HEK293 (cell line): Measurements from ENCODE around the gene FYTTD1.
A peak's percentile ranks its signal among the peaks of the same experiment; 100 is the strongest.

ENCODE experiments used
- CTCF ChIA-PET: fragments of 350-600 bp; formaldehyde crosslinking; extraction: SDS; loops from one replicate; lab custom pipeline; 2021; ENCODE audit warnings: antibody characterized with exemption; lab: Yijun Ruan, JAX
- POLR2A ChIA-PET: fragments of 300-600 bp; formaldehyde crosslinking; extraction: SDS; loops from one replicate; lab custom pipeline; 2020; ENCODE audit warnings: antibody characterized with exemption, inconsistent platforms; lab: Yijun Ruan, JAX
- H3K27ac ChIP-seq: fragments of 200-500 bp; sonication (Bioruptor generic); 2 replicates; pipeline ENCODE4 v1.5.1; 2014; ENCODE audit warnings: low read depth, low read length, control low read depth, inconsistent platforms; ENCODE audit errors: extremely low read depth
- H3K36me3 ChIP-seq, 2 experiments: fragments of 200-500 bp in 1 of 2; sonication (Bioruptor generic) in 1 of 2; 1 replicate in 1 of 2; 2 replicates in 1 of 2; pipeline ENCODE4 v1.5.1; 2014 to 2017; ENCODE audit warnings: inconsistent platforms in 2 of 2, low read length in 2 of 2; ENCODE audit not compliant: control insufficient read depth in 2 of 2, insufficient read depth in 1 of 2
- H3K4me1 ChIP-seq: fragments of 200-500 bp; sonication (Bioruptor generic); 2 replicates; pipeline ENCODE4 v1.5.1; 2014; ENCODE audit warnings: mild to moderate bottlenecking, low read length, inconsistent platforms; ENCODE audit not compliant: control insufficient read depth, insufficient read depth
- H3K4me3 ChIP-seq: 2 replicates; pipeline ENCODE4 v1.5.1; 2011; ENCODE audit warnings: low read depth, mild to moderate bottlenecking, control low read depth, low read length, moderate library complexity
- H3K9me3 ChIP-seq: fragments of 200-500 bp; sonication (Bioruptor generic); 2 replicates; pipeline ENCODE4 v1.5.1; 2014; ENCODE audit warnings: low read depth, low read length, inconsistent platforms; ENCODE audit not compliant: control insufficient read depth, insufficient read depth
- BCL11B ChIP-seq: fragments of 450-650 bp; formaldehyde crosslinking; IDR thresholded peaks from 2 replicates; pipeline ENCODE4 v1.5.1; 2016; ENCODE audit warnings: low read depth, missing biosample characterization, missing genetic modification characterization
- GLI4 ChIP-seq: fragments of 450-650 bp; formaldehyde crosslinking; IDR thresholded peaks from 2 replicates; pipeline ENCODE4 v1.5.1; 2016; ENCODE audit warnings: missing biosample characterization, missing genetic modification characterization
- HOXC10 ChIP-seq: sonication (generic); formaldehyde crosslinking; IDR thresholded peaks from 2 replicates; pipeline ENCODE4 v1.8.1; 2023; ENCODE audit warnings: mild to moderate bottlenecking, missing genetic modification reagents
- KLF9 ChIP-seq: fragments of 450-650 bp; formaldehyde crosslinking; IDR thresholded peaks from 2 replicates; pipeline ENCODE4 v1.5.1; 2016; ENCODE audit warnings: missing biosample characterization, missing genetic modification characterization, low read depth
- MEIS1 ChIP-seq: sonication (generic); formaldehyde crosslinking; IDR thresholded peaks from 2 replicates; pipeline ENCODE4 v1.8.1; 2022; ENCODE audit warnings: missing genetic modification reagents, mild to moderate bottlenecking, borderline replicate concordance
- MYNN ChIP-seq: fragments of 450-650 bp; formaldehyde crosslinking; IDR thresholded peaks from 2 replicates; pipeline ENCODE4 v1.5.1; 2016; ENCODE audit warnings: missing biosample characterization, missing genetic modification characterization, borderline replicate concordance
- SCRT1 ChIP-seq: fragments of 450-650 bp; formaldehyde crosslinking; IDR thresholded peaks from 2 replicates; pipeline ENCODE4 v1.5.1; 2016; ENCODE audit warnings: missing biosample characterization, missing genetic modification characterization, borderline replicate concordance
- SETDB1 ChIP-seq: IDR thresholded peaks from one replicate; pipeline ENCODE4 v1.6.1; 2017; ENCODE audit warnings: mild to moderate bottlenecking, low read length, moderate library complexity, mixed read lengths; ENCODE audit not compliant: insufficient read length
- ZBTB1 ChIP-seq: fragments of 450-650 bp; formaldehyde crosslinking; IDR thresholded peaks from 2 replicates; pipeline ENCODE4 v1.5.1; 2016; ENCODE audit warnings: missing biosample characterization, missing genetic modification characterization
- ZBTB8A ChIP-seq: fragments of 450-650 bp; formaldehyde crosslinking; IDR thresholded peaks from 2 replicates; pipeline ENCODE4 v1.5.1; 2016; ENCODE audit warnings: missing biosample characterization, missing genetic modification characterization
- ZNF112 ChIP-seq: fragments of 450-650 bp; formaldehyde crosslinking; IDR thresholded peaks from 2 replicates; pipeline ENCODE4 v1.5.0; 2017; ENCODE audit warnings: missing biosample characterization, missing genetic modification characterization
- ZNF239 ChIP-seq: fragments of 450-650 bp; formaldehyde crosslinking; IDR thresholded peaks from 2 replicates; pipeline ENCODE4 v1.5.1; 2016; ENCODE audit warnings: missing biosample characterization, missing genetic modification characterization
- ZNF311 ChIP-seq: fragments of 450-650 bp; formaldehyde crosslinking; IDR thresholded peaks from 2 replicates; pipeline ENCODE4 v1.5.1; 2017; ENCODE audit warnings: missing biosample characterization, missing genetic modification characterization, borderline replicate concordance
- ZNF324 ChIP-seq: fragments of 450-650 bp; formaldehyde crosslinking; IDR thresholded peaks from 2 replicates; pipeline ENCODE4 v1.5.1; 2016; ENCODE audit warnings: missing biosample characterization, missing genetic modification characterization
- ZNF335 ChIP-seq: fragments of 450-650 bp; formaldehyde crosslinking; conservative IDR thresholded peaks from 2 replicates; pipeline ENCODE4 v1.5.1; 2016; ENCODE audit warnings: missing biosample characterization, missing genetic modification characterization
- ZNF555 ChIP-seq: fragments of 450-650 bp; formaldehyde crosslinking; conservative IDR thresholded peaks from 2 replicates; pipeline ENCODE4 v1.5.1; 2017; ENCODE audit warnings: missing biosample characterization, mild to moderate bottlenecking, missing genetic modification characterization, inconsistent platforms
- ZNF560 ChIP-seq: fragments of 450-650 bp; formaldehyde crosslinking; IDR thresholded peaks from 2 replicates; pipeline ENCODE4 v1.5.1; 2017; ENCODE audit warnings: missing biosample characterization, missing genetic modification characterization, borderline replicate concordance
- ZNF580 ChIP-seq: fragments of 450-650 bp; formaldehyde crosslinking; IDR thresholded peaks from 2 replicates; pipeline ENCODE4 v1.5.1; 2016; ENCODE audit warnings: missing biosample characterization, missing genetic modification characterization
- ZNF664 ChIP-seq: fragments of 450-650 bp; formaldehyde crosslinking; IDR thresholded peaks from 2 replicates; pipeline ENCODE4 v1.5.1; 2016; ENCODE audit warnings: missing biosample characterization, missing genetic modification characterization
- ZNF707 ChIP-seq: fragments of 450-650 bp; formaldehyde crosslinking; IDR thresholded peaks from 2 replicates; pipeline ENCODE4 v1.5.1; 2016; ENCODE audit warnings: missing biosample characterization, missing genetic modification characterization
- ZNF76 ChIP-seq: fragments of 450-650 bp; formaldehyde crosslinking; IDR thresholded peaks from 2 replicates; pipeline ENCODE4; 2016; ENCODE audit warnings: low read depth, missing biosample characterization, missing genetic modification characterization, borderline replicate concordance
- ZNF768 ChIP-seq: fragments of 450-650 bp; formaldehyde crosslinking; IDR thresholded peaks from 2 replicates; pipeline ENCODE4 v1.5.1; 2018; ENCODE audit warnings: missing biosample characterization, mild to moderate bottlenecking, missing genetic modification characterization
- ZNF776 ChIP-seq: fragments of 450-650 bp; formaldehyde crosslinking; IDR thresholded peaks from 2 replicates; pipeline ENCODE4 v1.5.0; 2017; ENCODE audit warnings: missing biosample characterization, missing genetic modification characterization, borderline replicate concordance
- ZNF792 ChIP-seq: fragments of 450-650 bp; formaldehyde crosslinking; IDR thresholded peaks from 2 replicates; pipeline ENCODE4 v1.5.1; 2016; ENCODE audit warnings: missing biosample characterization, missing genetic modification characterization
- ZNF830 ChIP-seq: fragments of 450-650 bp; IDR thresholded peaks from 2 replicates; pipeline ENCODE4 v1.5.0; 2018; ENCODE audit warnings: missing biosample characterization, missing genetic modification characterization, low read depth, mild to moderate bottlenecking, moderate library complexity
- ZSCAN18 ChIP-seq: fragments of 450-650 bp; formaldehyde crosslinking; IDR thresholded peaks from 2 replicates; pipeline ENCODE4 v1.5.1; 2016; ENCODE audit warnings: missing biosample characterization, missing genetic modification characterization
- ZXDB ChIP-seq: fragments of 450-650 bp; formaldehyde crosslinking; IDR thresholded peaks from 2 replicates; pipeline ENCODE4 v1.5.1; 2016; ENCODE audit warnings: missing biosample characterization, missing genetic modification characterization
- TF ChIP-seq, protein P1 (sequence below): fragments of 450-650 bp; formaldehyde crosslinking; IDR thresholded peaks from 2 replicates; pipeline ENCODE4 v1.5.1; 2016; ENCODE audit warnings: missing biosample characterization, missing genetic modification characterization
- TF ChIP-seq, protein P2 (sequence below): fragments of 450-650 bp; formaldehyde crosslinking; IDR thresholded peaks from 2 replicates; pipeline ENCODE4 v1.5.1; 2016; ENCODE audit warnings: missing biosample characterization, missing genetic modification characterization
- TF ChIP-seq, protein P3 (sequence below): fragments of 450-650 bp; formaldehyde crosslinking; IDR thresholded peaks from 2 replicates; pipeline ENCODE4 v1.5.1; 2016; ENCODE audit warnings: missing biosample characterization, missing genetic modification characterization

The FYTTD1 gene

GRCh38 chr3:197750858-197751737 is 1.4 kb downstream of the FYTTD1 start (continued):
- TF ChIP-seq ZNF792 (tag by site-specific recombination) = no peak
- TF ChIP-seq, protein P1, sequence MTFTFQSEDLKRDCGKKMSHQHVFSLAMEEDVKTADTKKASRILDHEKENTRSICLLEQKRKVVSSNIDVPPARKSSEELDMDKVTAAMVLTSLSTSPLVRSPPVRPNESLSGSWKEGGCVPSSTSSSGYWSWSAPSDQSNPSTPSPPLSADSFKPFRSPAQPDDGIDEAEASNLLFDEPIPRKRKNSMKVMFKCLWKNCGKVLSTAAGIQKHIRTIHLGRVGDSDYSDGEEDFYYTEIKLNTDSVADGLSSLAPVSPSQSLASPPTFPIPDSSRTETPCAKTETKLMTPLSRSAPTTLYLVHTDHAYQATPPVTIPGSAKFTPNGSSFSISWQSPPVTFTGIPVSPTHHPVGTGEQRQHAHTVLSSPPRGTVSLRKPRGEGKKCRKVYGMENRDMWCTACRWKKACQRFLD (tag by site-specific recombination) = no peak
- TF ChIP-seq HOXC10 (CRISPR knock-in tag) = no peak
- no peak for TF ChIP-seq ZNF830
- no peak for TF ChIP-seq SETDB1
- TF ChIP-seq ZNF239 (tag by site-specific recombination) = no peak
- no peak for TF ChIP-seq ZNF560 (tag by site-specific recombination)
- no peak for TF ChIP-seq BCL11B (tag by site-specific recombination)
- TF ChIP-seq ZNF112 = no peak
- no peak for TF ChIP-seq ZNF664 (tag by site-specific recombination)
- TF ChIP-seq, protein P2, sequence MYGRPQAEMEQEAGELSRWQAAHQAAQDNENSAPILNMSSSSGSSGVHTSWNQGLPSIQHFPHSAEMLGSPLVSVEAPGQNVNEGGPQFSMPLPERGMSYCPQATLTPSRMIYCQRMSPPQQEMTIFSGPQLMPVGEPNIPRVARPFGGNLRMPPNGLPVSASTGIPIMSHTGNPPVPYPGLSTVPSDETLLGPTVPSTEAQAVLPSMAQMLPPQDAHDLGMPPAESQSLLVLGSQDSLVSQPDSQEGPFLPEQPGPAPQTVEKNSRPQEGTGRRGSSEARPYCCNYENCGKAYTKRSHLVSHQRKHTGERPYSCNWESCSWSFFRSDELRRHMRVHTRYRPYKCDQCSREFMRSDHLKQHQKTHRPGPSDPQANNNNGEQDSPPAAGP (tag by site-specific recombination) = 0 out of 2 replicates have a peak, but pooled peaks have one; percentile 17
- peak; percentile 6; the same call in 1 of the 2 replicates for TF ChIP-seq ZNF335
- no peak for TF ChIP-seq ZNF580 (tag by site-specific recombination)
- TF ChIP-seq ZBTB1 (tag by site-specific recombination) = no peak
- TF ChIP-seq ZNF768 (tag by site-specific recombination) = no peak
- TF ChIP-seq ZBTB8A (tag by site-specific recombination) = peak; percentile 76
- no peak for TF ChIP-seq ZNF707 (tag by site-specific recombination)

DNA sequence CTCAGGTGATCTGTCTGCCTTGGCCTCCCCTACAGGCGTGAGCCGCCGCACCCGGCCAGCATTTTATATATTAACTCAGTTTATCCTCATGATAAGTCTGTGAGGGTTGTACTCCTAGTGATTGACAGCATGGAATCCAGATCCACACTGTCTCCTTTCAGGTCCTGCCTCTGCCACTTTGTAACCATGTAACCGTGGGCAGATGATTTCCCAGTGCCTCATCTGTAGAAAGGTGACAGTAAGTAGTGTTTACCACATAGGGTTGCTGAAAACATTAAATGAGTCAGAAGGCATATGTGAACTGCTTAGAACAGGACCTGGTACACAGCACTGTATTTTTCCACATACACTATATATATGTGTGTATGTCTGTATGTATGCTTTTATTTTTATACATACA is 2.4 kb downstream of the FYTTD1 start:
- Histone ChIP-seq H3K9me3 (no peaks in the 10 kb centered on the region), H3K4me1 (no peaks in the 10 kb centered on the region), H3K4me3 (no peak overlapping the region), H3K36me3 (peaks cover under 1 to 7% of the 10 kb centered on the region in 2 experiments; a peak in 1 of 3 replicates), H3K27ac (no peak overlapping the region)
- TF ChIP-seq ZNF768 (tag by site-specific recombination) (no peak), GLI4 (tag by site-specific recombination) (no peak), MYNN (tag by site-specific recombination) (no peak), ZNF311 (tag by site-specific recombination) (no peak), ZXDB (tag by site-specific recombination) (no peak), MEIS1 (CRISPR knock-in tag) (no peak), ZNF76 (tag by site-specific recombination) (no peak), KLF9 (tag by site-specific recombination) (no peak), SETDB1 (no peak), ZSCAN18 (tag by site-specific recombination) (no peak), ZNF776 (no peak), ZNF555 (tag by site-specific recombination) (no peak), SCRT1 (tag by site-specific recombination) (no peak), ZNF324 (tag by site-specific recombination) (no peak)
- TF ChIP-seq, protein P3, sequence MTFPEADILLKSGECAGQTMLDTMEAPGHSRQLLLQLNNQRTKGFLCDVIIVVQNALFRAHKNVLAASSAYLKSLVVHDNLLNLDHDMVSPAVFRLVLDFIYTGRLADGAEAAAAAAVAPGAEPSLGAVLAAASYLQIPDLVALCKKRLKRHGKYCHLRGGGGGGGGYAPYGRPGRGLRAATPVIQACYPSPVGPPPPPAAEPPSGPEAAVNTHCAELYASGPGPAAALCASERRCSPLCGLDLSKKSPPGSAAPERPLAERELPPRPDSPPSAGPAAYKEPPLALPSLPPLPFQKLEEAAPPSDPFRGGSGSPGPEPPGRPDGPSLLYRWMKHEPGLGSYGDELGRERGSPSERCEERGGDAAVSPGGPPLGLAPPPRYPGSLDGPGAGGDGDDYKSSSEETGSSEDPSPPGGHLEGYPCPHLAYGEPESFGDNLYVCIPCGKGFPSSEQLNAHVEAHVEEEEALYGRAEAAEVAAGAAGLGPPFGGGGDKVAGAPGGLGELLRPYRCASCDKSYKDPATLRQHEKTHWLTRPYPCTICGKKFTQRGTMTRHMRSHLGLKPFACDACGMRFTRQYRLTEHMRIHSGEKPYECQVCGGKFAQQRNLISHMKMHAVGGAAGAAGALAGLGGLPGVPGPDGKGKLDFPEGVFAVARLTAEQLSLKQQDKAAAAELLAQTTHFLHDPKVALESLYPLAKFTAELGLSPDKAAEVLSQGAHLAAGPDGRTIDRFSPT (tag by site-specific recombination) = no peak
- CTCF ChIA-PET = no interaction called here
- POLR2A ChIA-PET = no interaction called here
